Activated T-cell treated with anti-CD3 and anti-CD28 coated beads, Interleukin-2, amount 50 U/mL, for 24 hours (primary cell): ENCODE measurements around the gene CDC123.
"Not testable (repeated sequence)": the region's sequence is repeated elsewhere in the genome, so short reads cannot be mapped to it uniquely, and the experiment has no call there.

Source experiments
- DNase-seq: peaks from one replicate; pipeline ENCODE4 v3.0.0-alpha.2; 2020
- H3K27ac Mint-ChIP-seq: 2 replicates; pipeline ENCODE4 v1.8.0; 2020; ENCODE audit warnings: mild to moderate bottlenecking, mixed read lengths
- H3K27me3 Mint-ChIP-seq: 2 replicates; pipeline ENCODE4 v1.8.0; 2020; ENCODE audit warnings: mixed read lengths
- H3K36me3 Mint-ChIP-seq: 2 replicates; pipeline ENCODE4 v1.8.0; 2020; ENCODE audit warnings: low read depth, mixed read lengths
- H3K4me1 Mint-ChIP-seq: 2 replicates; pipeline ENCODE4 v1.8.0; 2020; ENCODE audit warnings: low read depth, mixed read lengths
- H3K4me3 Mint-ChIP-seq: 2 replicates; pipeline ENCODE4 v1.8.0; 2020; ENCODE audit warnings: mild to moderate bottlenecking, moderate library complexity, mixed read lengths
- H3K9me3 Mint-ChIP-seq: 2 replicates; pipeline ENCODE4 v1.8.0; 2020; ENCODE audit warnings: mixed read lengths

CDC123 gene

DNA sequence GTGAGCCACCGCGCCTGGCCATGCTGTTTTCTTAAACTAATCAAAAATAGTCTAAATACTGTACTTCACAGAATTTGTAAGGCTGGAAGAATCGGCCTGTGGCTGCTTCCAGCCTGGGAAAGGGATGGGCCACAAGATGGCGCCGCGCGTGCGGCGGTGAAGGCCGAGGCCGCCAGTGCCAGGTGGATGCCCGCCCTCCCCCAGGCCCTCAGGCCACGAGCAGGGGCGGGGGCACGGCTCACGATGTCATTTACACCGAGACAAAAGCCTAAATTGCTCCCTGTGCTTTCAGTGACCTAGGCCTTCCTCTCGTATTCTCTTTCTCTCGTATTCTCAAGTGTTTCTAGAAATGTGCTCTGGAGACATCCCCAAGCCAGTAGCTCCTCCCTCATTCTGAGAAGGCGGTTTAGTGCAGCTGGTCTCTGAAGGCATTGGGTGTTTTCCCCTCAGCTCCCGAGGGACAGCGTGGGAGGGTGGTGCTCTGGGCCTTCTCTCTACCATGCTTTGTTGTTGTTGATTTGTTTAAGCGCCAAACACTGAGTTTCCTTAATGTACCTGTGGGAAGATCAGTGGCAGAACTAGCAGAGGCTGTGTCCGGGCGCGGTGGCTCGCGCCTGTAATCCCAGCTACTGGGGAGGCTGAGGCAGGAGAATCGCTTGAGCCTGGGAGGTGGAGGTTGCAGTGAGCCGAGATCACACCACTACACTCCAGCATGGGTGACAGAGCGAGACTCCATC lies 68.4 kb downstream of the CDC123 start:
- no peaks in the 10 kb centered on the region for H3K27me3 Mint-ChIP-seq
- peak overlapping the region; percentile 72 for H3K27ac Mint-ChIP-seq
- peak overlapping the region; percentile 44 for H3K4me3 Mint-ChIP-seq
- peak; percentile 84 for DNase-seq
- no peaks in the 10 kb centered on the region for H3K9me3 Mint-ChIP-seq
- H3K4me1 Mint-ChIP-seq: peaks cover 26% of the 10 kb centered on the region
- H3K36me3 Mint-ChIP-seq: peaks cover 8% of the 10 kb centered on the region

DNA sequence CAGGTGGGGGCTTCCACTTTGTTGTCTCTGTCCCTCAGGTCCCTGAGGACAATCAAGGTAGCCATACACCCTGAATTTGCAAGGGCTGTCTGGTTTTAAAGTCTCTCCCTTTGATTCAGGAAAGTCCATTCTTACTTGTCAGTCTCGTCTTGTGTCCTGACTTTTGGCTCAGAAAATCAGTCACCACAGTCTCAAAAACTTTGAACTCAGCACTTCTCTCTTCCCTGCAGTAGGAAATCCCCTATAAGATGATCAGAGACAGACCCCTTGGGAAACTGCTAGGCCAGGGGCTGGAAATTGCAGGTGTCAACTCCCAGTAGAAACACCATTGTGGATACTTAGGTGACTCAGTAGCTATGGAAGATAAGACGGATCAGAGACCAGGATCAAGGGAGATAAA lies 73.1 kb downstream of the CDC123 start:
- H3K4me1 Mint-ChIP-seq: peaks cover 14% of the 10 kb centered on the region
- H3K27me3 Mint-ChIP-seq: no peaks in the 10 kb centered on the region
- no peak overlapping the region for H3K4me3 Mint-ChIP-seq
- no peak overlapping the region for H3K27ac Mint-ChIP-seq
- H3K36me3 Mint-ChIP-seq: no peaks in the 10 kb centered on the region
- no peaks in the 10 kb centered on the region for H3K9me3 Mint-ChIP-seq
- DNase-seq: no peak

DNA sequence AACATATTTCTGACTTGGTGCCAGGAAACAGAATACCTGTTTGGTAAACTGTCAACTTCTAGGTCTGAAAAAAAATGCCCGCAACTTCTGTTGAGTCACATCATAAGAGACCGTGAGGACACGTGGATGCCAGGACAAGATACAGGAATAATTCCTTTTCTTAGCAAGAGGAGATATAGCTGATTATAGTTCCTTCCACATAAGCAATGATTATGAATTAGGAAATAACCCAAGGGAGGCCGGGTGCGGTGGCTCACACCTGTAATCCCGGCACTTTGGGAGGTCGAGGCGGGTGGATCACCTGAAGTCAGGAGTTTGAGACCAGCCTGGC lies 75.2 kb downstream of the CDC123 start:
- H3K9me3 Mint-ChIP-seq: no peaks in the 10 kb centered on the region
- H3K4me3 Mint-ChIP-seq: no peak overlapping the region
- no peaks in the 10 kb centered on the region for H3K27me3 Mint-ChIP-seq
- no peak overlapping the region for H3K27ac Mint-ChIP-seq
- H3K36me3 Mint-ChIP-seq: no peaks in the 10 kb centered on the region
- H3K4me1 Mint-ChIP-seq: no peaks in the 10 kb centered on the region
- DNase-seq: no peak

DNA sequence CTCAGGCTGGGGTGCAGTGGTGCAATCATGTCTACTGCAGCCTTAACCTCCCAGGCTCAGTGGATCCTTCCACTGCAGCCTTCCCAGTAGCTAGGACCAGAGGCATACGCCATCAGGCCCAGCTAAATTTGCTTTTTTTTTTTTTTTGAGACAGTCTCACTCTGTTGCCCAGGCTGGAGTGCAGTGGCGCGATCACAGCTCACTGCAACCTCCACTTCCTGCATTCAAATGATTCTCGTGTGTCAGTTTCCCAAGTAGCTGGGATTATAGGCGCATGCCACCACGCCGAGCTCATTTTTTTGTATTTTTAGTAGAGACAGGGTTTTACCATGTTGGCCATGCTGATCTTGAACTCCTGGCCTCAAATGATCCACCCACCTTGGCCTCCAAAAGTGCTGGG lies 81.9 kb downstream of the CDC123 start:
- H3K9me3 Mint-ChIP-seq, H3K4me1 Mint-ChIP-seq, H3K36me3 Mint-ChIP-seq, H3K27me3 Mint-ChIP-seq, H3K27ac Mint-ChIP-seq, H3K4me3 Mint-ChIP-seq, DNase-seq: not testable (repeated sequence)

DNA sequence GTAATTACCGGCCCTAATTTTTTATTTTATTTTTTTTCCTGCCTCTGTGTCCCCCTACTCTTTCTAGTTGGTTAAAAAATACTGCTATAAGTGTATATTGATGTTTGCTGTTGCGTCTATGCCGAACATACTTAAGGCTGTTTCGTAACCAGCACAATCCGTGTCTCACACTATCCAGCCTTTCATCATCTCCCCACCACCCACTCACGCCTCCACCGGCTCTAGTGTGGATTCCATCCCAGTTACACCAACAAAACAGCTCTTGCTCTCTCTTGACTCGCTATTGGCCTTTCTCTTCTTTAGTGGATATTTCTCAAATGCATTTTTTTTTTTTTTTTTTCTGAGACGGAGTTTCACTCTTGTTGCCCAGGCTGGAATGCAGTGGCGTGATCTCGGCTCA lies 83.3 kb downstream of the CDC123 start:
- no peaks in the 10 kb centered on the region for H3K4me1 Mint-ChIP-seq
- no peak overlapping the region for H3K4me3 Mint-ChIP-seq
- H3K27me3 Mint-ChIP-seq: no peaks in the 10 kb centered on the region
- no peaks in the 10 kb centered on the region for H3K36me3 Mint-ChIP-seq
- no peak for DNase-seq
- H3K9me3 Mint-ChIP-seq: no peaks in the 10 kb centered on the region
- no peak overlapping the region for H3K27ac Mint-ChIP-seq

DNA sequence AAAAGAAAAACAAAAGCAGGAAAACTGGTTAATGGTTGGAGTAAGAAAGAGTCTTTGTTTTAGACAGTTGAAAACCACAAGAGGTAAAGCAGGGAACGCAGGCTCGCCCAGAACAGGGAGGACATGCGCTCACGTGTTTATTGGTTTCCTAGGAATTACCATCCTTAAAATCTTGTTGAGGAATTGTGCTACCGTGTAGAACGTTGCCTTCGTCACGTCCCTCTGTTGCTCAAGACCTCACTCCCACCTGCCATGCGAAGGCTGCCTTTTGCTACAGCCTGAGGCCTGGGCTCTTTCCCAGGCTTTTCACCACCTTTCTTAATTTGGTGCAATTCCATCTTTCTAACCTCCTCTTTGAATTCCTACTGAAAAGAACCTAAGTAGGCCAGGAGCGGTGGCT lies 91.8 kb downstream of the CDC123 start:
- no peaks in the 10 kb centered on the region for H3K36me3 Mint-ChIP-seq
- no peak overlapping the region for H3K4me3 Mint-ChIP-seq
- no peaks in the 10 kb centered on the region for H3K27me3 Mint-ChIP-seq
- H3K27ac Mint-ChIP-seq: no peak overlapping the region
- H3K4me1 Mint-ChIP-seq: no peaks in the 10 kb centered on the region
- no peaks in the 10 kb centered on the region for H3K9me3 Mint-ChIP-seq
- no peak for DNase-seq

DNA sequence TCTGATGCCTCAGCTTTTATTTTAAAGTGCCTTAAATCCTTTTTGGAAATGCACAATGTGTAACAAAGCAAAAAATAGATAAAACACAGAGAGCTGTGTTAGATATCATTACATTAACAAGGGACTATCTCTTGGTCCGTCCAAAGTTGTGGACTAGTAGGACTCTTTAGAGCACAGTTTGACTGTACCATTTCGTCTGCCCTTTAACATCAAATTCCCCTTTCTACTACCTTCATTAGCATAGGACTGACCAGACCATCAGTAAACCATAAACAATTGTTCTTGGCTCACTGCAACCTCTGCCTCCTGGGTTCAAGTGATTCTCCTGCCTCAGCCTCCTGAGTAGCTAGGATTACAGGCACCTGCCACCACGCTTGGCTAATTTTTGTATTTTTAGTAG lies 101.8 kb downstream of the CDC123 start:
- not testable (repeated sequence) for H3K4me1 Mint-ChIP-seq, H3K27me3 Mint-ChIP-seq, DNase-seq, H3K36me3 Mint-ChIP-seq, H3K4me3 Mint-ChIP-seq, H3K27ac Mint-ChIP-seq, H3K9me3 Mint-ChIP-seq

DNA sequence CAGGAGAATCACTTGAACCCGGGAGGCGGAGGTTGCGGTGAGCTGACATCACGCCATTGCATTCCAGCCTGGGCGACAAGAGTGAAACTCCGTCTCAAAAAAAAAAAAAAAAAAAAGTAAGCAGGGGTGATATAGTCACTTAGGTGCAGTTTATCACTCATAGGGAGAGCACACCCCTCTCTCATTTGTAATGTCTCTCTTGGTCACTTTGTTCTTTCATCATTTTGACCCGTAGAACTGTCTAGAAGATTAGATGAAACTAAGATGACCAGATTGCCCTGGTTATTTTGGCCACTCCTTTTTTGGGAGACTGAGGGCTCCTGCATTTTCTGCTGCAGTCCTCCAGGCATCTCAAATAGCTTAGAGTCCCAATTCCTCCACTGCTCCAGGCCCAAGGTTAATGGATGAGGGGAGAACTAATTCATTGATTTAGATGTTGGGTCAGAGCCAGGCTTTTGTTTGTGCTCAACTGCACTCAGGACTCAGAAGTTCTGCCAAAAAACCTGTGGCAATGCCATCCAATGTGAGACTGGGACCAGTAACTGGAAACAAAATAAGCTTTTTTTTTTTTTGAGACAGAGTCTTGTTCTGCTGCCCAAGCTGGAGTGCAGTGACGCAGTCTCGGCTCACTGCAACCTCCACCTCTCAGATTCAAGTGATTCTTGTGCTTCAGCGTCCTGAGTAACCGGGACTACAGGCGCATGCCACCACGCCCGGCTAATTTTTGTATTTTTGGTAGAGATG lies 103.4 kb downstream of the CDC123 start:
- Mint-ChIP-seq H3K4me3 (no peak overlapping the region), H3K4me1 (peaks cover 8% of the 10 kb centered on the region), H3K36me3 (no peaks in the 10 kb centered on the region), H3K27me3 (no peaks in the 10 kb centered on the region), H3K27ac (no peak overlapping the region), H3K9me3 (peaks cover 3% of the 10 kb centered on the region)
- DNase-seq: no peak
